Esophagus squamous epithelium (tissue), 5 donors: ENCODE results near the gene N4BP2. TPM values are rescaled to one million over a fixed set of nuclear protein-coding genes. Genes with fewer than 3 reads are reported as not detected.

ENCODE experiments used
- DNase-seq: peaks from one replicate; lab custom pipeline; 2025; lab: John Stamatoyannopoulos, UW
- H3K27ac ChIP-seq, 4 donors: fragments of 200-600 bp; sonication (generic); one replicate each; pipeline ENCODE4 v1.5.1; 2016 to 2019; ENCODE audit warnings: mild to moderate bottlenecking in 1 of 4
- H3K27me3 ChIP-seq, 4 donors: fragments of 200-600 bp; sonication (generic); 1 replicate in 3 of 4; 2 replicates in 1 of 4; pipeline versions ENCODE4 v1.5.1 to v1.6.0; 2017 to 2021; ENCODE audit warnings: antibody characterized with exemption in 1 of 4
- H3K36me3 ChIP-seq, 3 donors: fragments of 200-600 bp; sonication (generic); one replicate each; pipeline ENCODE4 v1.5.1; 2016 to 2019
- H3K4me1 ChIP-seq, 3 donors: fragments of 200-600 bp; sonication (generic); one replicate each; pipeline ENCODE4 v1.5.1; 2017 to 2019
- H3K4me3 ChIP-seq, 4 donors: fragments of 200-600 bp; sonication (generic); 1 replicate in 3 of 4; 2 replicates in 1 of 4; pipeline ENCODE4 v1.5.1; 2016 to 2019; ENCODE audit warnings: mild to moderate bottlenecking in 2 of 4, moderate library complexity in 1 of 4
- H3K9me3 ChIP-seq, 3 donors: fragments of 200-600 bp; sonication (generic); one replicate each; pipeline ENCODE4 v1.5.1; 2016 to 2019
- CTCF ChIP-seq, 6 experiments: fragments of 450-650 bp in 4 of 6; fragments of 200-600 bp in 2 of 6; sonication (generic) in 2 of 6; IDR thresholded peaks; one replicate each; pipeline ENCODE4 v1.5.1; 2016 to 2019; ENCODE audit warnings: antibody characterized with exemption in 6 of 6, mild to moderate bottlenecking in 4 of 6, moderate library complexity in 4 of 6
- POLR2A ChIP-seq, 4 donors: fragments of 450-650 bp; IDR thresholded peaks; one replicate each; pipeline ENCODE4 v1.6.1; 2017; ENCODE audit warnings: antibody characterized with exemption in 4 of 4, mild to moderate bottlenecking in 4 of 4, moderate library complexity in 3 of 4
- WGBS, 2 donors: methylation state at CpG; one replicate each; pipeline ENCODE4 v1.1.5; 2018; 5-methylcytosine and 5-hydroxymethylcytosine counted together
- intact Hi-C: fragments of 100-400 bp; cut with DNase I; formaldehyde crosslinking; loops from one replicate; pipeline ENCODE4 v1.15.0; 2022
- total RNA-seq, 4 donors: library from RNA; depleted of rRNA; stranded (reverse); fragments of >200 nt; gene quantifications; one replicate each; pipeline ENCODE4 v1.1.0, GENCODE V29; 2016
- donor health status: DM: yes; HTN: yes; CAD: no.

Gene N4BP2
- total RNA-seq, 4 donors from 2014 or later = 4.2 to 11.1 (median 6.7) TPM

DNA sequence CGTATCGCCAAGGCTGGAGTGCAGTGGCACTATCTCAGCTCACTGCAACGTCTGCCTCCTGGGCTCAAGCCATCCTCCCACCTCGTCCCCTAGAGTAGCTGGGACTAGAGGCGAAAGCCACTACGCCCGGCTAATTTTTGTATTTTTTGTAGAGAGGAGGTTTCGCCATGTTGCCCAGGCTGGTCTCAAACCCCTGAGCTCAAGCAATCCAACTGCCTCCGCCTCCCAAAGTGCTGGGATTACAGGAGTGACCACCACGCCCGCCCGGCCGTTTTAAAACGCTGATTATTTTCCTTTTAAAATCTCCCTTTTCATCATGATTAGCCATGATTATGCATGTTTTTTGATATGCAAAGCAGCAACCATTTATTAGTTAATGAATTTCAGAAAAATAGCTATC is 2.2 kb downstream of the N4BP2 start:
- Histone ChIP-seq H3K4me3 (peak overlapping the region in 1 of 4 donors; percentile 80), H3K9me3 (no peaks in the 10 kb centered on the region), H3K36me3 (peaks cover 0 to 10% (median 0%) of the 10 kb centered on the region in 3 donors), H3K27ac (peak overlapping the region in 1 of 4 donors; percentile 100), H3K27me3 (no peaks in the 10 kb centered on the region), H3K4me1 (peaks cover 0 to 35% (median 3%) of the 10 kb centered on the region in 3 donors)
- WGBS, 2 donors = 58 to 64% methylated on average over 14 of the region's 14 CpGs
- TF ChIP-seq CTCF (IDR thresholded peaks at IDR 0.05) (no peak), POLR2A (IDR thresholded peaks at IDR 0.05) (no peak)
- intact Hi-C loops = no loop called here
- DNase-seq = no peak

DNA sequence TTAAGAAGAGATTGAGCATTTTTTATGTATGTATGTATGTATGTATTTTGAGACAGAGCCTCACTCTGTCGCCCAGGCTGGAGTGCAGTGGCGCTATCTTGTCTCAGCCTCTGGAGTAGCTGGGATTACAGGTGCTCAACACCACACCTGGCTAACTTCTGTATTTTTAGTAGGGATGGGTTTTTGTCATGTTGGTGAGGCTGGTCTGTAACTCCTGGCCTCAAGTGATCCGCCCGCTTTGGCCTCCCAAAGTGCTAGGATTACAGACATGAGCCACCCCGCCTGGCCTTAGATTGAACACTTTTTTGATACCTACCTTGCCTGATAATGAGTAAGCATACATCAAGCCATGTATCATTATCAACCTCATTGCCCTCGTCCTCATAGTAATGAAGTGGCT is 2.7 kb downstream of the N4BP2 start:
- TF ChIP-seq CTCF (IDR thresholded peaks at IDR 0.05) (no peak), POLR2A (IDR thresholded peaks at IDR 0.05) (no peak)
- intact Hi-C loops = no loop called here
- Histone ChIP-seq H3K4me3 (no peak overlapping the region), H3K4me1 (peaks cover 0 to 30% (median 3%) of the 10 kb centered on the region in 3 donors), H3K36me3 (peaks cover 0 to 12% (median 0%) of the 10 kb centered on the region in 3 donors), H3K9me3 (no peaks in the 10 kb centered on the region), H3K27me3 (no peaks in the 10 kb centered on the region), H3K27ac (no peak overlapping the region)
- no peak for DNase-seq
- 77 to 88% methylated on average over 6 of the region's 6 CpGs for WGBS, 2 donors

DNA sequence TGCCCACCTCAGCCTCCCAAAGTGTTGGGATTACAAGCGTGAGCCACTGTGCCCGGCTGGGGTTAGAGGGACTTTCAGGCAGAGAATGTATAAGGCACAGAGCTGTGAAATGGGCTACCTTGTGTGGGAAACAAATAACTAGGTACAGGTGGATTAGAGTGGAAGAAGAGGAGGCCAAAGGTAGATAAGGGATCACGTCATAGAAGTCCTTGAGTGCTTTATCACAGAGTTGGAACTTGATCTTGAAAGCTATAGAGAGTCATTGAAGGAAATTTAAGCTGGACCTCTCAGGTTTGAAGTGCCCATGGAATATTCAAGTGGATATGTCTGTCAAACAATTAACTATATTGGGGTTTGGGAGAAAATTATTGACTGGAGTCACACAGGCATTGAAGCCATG is 8.4 kb downstream of the N4BP2 start:
- no peak for DNase-seq
- Histone ChIP-seq H3K36me3 (peaks cover 0 to 12% (median 0%) of the 10 kb centered on the region in 3 donors), H3K27me3 (no peaks in the 10 kb centered on the region), H3K9me3 (no peaks in the 10 kb centered on the region), H3K4me3 (no peak overlapping the region), H3K27ac (no peak overlapping the region), H3K4me1 (peaks cover 0 to 4% (median 0%) of the 10 kb centered on the region in 3 donors)
- intact Hi-C loops = loop anchor here (10.0 kb wide), 1 partner anchor 240 kb away; no protein-coding TSS in a partner anchor
- WGBS, 2 donors = 83 to 94% methylated on average over 3 of the region's 3 CpGs
- TF ChIP-seq CTCF (IDR thresholded peaks at IDR 0.05) = no peak
- TF ChIP-seq POLR2A (IDR thresholded peaks at IDR 0.05) = no peak

DNA sequence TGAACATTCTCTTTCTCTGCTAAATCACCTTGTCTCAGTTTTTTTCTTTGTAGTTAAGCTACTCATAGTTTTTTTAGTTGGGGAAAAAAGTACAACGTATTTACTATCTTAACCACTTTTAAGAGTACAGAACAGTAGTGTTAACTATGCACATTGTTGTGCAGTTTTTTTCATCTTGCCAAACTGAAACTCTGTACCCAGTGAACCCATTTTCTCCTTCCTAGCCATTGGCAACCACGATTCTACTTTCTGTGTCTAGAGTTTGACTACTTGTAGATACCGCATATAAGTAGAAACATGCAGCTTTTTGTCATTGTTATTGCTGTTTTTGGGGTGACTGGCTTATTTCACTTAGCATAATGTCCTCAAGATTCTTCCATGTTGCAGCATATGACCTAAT is 10.0 kb downstream of the N4BP2 start:
- DNase-seq = no peak
- Histone ChIP-seq H3K27ac (no peak overlapping the region), H3K4me3 (no peak overlapping the region), H3K4me1 (peaks cover 0 to 4% (median 0%) of the 10 kb centered on the region in 3 donors), H3K36me3 (peaks cover 0 to 7% (median 0%) of the 10 kb centered on the region in 3 donors), H3K27me3 (no peaks in the 10 kb centered on the region), H3K9me3 (no peaks in the 10 kb centered on the region)
- TF ChIP-seq CTCF (IDR thresholded peaks at IDR 0.05) (no peak), POLR2A (IDR thresholded peaks at IDR 0.05) (no peak)
- intact Hi-C loops = loop anchor here (10.0 kb wide), 1 partner anchor 238 kb away; no protein-coding TSS in a partner anchor
- WGBS, 2 donors = 87 to 88% methylated on average over 3 of the region's 3 CpGs

DNA sequence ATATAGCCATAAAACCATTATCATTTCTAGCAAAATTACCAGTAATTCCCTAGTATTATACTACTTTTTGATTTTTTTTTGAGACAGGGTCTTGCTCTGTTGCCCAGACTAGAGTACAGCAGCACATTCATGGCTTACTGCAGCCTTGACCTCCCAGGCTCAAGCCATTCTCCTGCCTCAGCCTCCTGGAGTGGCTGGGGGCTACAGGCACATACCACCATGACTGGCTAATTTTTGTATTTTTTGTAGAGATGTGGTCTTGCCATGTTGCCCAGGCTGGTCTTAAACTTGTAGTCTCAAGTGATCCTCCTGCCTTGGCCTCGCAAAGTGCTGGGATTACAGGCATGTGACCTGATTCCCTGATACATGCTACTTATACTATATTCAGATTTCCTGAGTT is 13.7 kb downstream of the N4BP2 start:
- H3K27ac ChIP-seq = no peak overlapping the region
- H3K4me1 ChIP-seq = peaks cover 0 to 4% (median 0%) of the 10 kb centered on the region in 3 donors
- H3K4me3 ChIP-seq = no peak overlapping the region
- WGBS, 2 donors = 94 to 95% methylated on average over 1 of the region's 1 CpG
- DNase-seq = no peak
- no peaks in the 10 kb centered on the region for H3K9me3 ChIP-seq
- H3K27me3 ChIP-seq = no peaks in the 10 kb centered on the region
- TF ChIP-seq CTCF (IDR thresholded peaks at IDR 0.05) (no peak), POLR2A (IDR thresholded peaks at IDR 0.05) (no peak)
- peaks cover 0 to 21% (median 0%) of the 10 kb centered on the region in 3 donors for H3K36me3 ChIP-seq
- intact Hi-C loops = no loop called here
